Astrocyte (in vitro differentiated cells and primary cell): ENCODE measurements around the gene HSD11B1.

ENCODE experiments used
- EZH2 ChIP-seq: IDR thresholded peaks from 2 replicates; pipeline ENCODE4 v1.6.1; 2012; ENCODE audit warnings: mild to moderate bottlenecking, low read length, inconsistent platforms; ENCODE audit not compliant: insufficient read depth
- TF ChIP-seq, protein P1 (sequence below): IDR thresholded peaks from 2 replicates; pipeline ENCODE4 v1.5.1; 2011; ENCODE audit warnings: low read depth, mild to moderate bottlenecking, inconsistent platforms, low read length, moderate library complexity; ENCODE audit not compliant: insufficient read depth

DNA sequence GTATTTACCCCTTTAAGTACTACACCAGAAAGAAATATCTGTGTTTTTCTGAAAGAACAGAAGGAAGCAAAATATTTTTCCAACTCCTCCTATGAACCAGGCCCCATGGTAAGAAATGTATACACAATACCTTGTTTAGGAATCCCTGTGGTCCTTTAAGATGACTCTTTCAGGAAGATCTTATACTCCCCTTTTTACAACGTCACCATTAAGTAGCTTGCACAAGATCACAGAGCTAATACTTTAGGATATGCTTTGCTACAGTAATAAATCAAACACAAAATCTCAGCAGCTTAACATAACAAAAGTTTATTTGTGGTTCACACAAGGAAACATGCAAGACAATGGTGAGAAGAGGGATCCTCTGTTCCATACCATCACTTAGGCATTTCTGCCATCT, 43.6 kb upstream of the HSD11B1 start:
- TF ChIP-seq, protein P1, sequence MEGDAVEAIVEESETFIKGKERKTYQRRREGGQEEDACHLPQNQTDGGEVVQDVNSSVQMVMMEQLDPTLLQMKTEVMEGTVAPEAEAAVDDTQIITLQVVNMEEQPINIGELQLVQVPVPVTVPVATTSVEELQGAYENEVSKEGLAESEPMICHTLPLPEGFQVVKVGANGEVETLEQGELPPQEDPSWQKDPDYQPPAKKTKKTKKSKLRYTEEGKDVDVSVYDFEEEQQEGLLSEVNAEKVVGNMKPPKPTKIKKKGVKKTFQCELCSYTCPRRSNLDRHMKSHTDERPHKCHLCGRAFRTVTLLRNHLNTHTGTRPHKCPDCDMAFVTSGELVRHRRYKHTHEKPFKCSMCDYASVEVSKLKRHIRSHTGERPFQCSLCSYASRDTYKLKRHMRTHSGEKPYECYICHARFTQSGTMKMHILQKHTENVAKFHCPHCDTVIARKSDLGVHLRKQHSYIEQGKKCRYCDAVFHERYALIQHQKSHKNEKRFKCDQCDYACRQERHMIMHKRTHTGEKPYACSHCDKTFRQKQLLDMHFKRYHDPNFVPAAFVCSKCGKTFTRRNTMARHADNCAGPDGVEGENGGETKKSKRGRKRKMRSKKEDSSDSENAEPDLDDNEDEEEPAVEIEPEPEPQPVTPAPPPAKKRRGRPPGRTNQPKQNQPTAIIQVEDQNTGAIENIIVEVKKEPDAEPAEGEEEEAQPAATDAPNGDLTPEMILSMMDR: no peak
- no peak for TF ChIP-seq EZH2
